OCI-LY1 (cell line): Measurements from ENCODE around the gene BCL2L11.

Experiments used
- H2AFZ ChIP-seq: fragments of 200-600 bp; sonication (generic), shearing (Covaris generic); 2 replicates; pipeline ENCODE4 v1.6.0; 2014; ENCODE audit warnings: antibody characterized with exemption, mild to moderate bottlenecking, low read length
- H3F3A ChIP-seq: fragments of 200-600 bp; sonication (generic), shearing (Covaris generic); 2 replicates; pipeline ENCODE4 v1.6.0; 2014; ENCODE audit warnings: mild to moderate bottlenecking, antibody characterized with exemption, low read length, moderate library complexity; ENCODE audit not compliant: insufficient read depth
- H3K27ac ChIP-seq: fragments of 200-600 bp; sonication (generic); 2 replicates; pipeline ENCODE4 v1.5.1; 2014; ENCODE audit warnings: low read length, mixed run types, mild to moderate bottlenecking, low read depth; ENCODE audit not compliant: poor library complexity, severe bottlenecking
- H3K27me3 ChIP-seq: fragments of 200-600 bp; sonication (generic); 2 replicates; pipeline ENCODE4 v1.6.0; 2014; ENCODE audit warnings: antibody characterized with exemption, mild to moderate bottlenecking, low read length, moderate library complexity; ENCODE audit not compliant: insufficient read depth
- H3K36me3 ChIP-seq: fragments of 200-600 bp; sonication (generic); 2 replicates; pipeline ENCODE4 v1.6.1; 2014; ENCODE audit warnings: mild to moderate bottlenecking, antibody characterized with exemption, low read length, moderate library complexity, mixed read lengths; ENCODE audit not compliant: insufficient read depth
- H3K4me1 ChIP-seq: fragments of 200-600 bp; sonication (generic); 2 replicates; pipeline ENCODE4 v1.5.1; 2014; ENCODE audit warnings: mild to moderate bottlenecking, low read length, moderate library complexity; ENCODE audit not compliant: insufficient read depth, severe bottlenecking
- H3K4me2 ChIP-seq: fragments of 200-600 bp; sonication (generic), shearing (Covaris generic); 2 replicates; pipeline ENCODE4 v1.6.1; 2014; ENCODE audit warnings: low read length
- H3K4me3 ChIP-seq: fragments of 200-600 bp; sonication (generic); 2 replicates; pipeline ENCODE4 v1.5.1; 2014; ENCODE audit warnings: low read length, low read depth, mild to moderate bottlenecking, mixed read lengths; ENCODE audit not compliant: poor library complexity, severe bottlenecking
- H3K79me2 ChIP-seq: fragments of 200-600 bp; shearing (Covaris generic); 2 replicates; pipeline ENCODE4 v1.6.1; 2016; ENCODE audit warnings: mixed run types, low read length, mixed read lengths; ENCODE audit not compliant: insufficient read depth
- H3K9ac ChIP-seq: fragments of 200-600 bp; sonication (generic), shearing (Covaris generic); 2 replicates; pipeline ENCODE4 v1.6.1; 2014; ENCODE audit warnings: mild to moderate bottlenecking, low read length, mixed read lengths
- H3K9me2 ChIP-seq: fragments of 200-600 bp; sonication (generic), shearing (Covaris generic); 2 replicates; pipeline ENCODE4 v1.6.1; 2014; ENCODE audit warnings: low read depth, mild to moderate bottlenecking, low read length, mixed read lengths
- H3K9me3 ChIP-seq: fragments of 200-600 bp; shearing (Covaris generic); 2 replicates; pipeline ENCODE4 v1.6.1; 2014; ENCODE audit warnings: low read length, mixed read lengths
- H4K20me1 ChIP-seq: fragments of 200-600 bp; sonication (generic), shearing (Covaris generic); 2 replicates; pipeline ENCODE4 v1.6.0; 2016; ENCODE audit warnings: mild to moderate bottlenecking, low read length; ENCODE audit not compliant: insufficient read depth
- CTCF ChIP-seq: fragments of 200-600 bp; sonication (generic), shearing (Covaris generic); IDR thresholded peaks from 2 replicates; pipeline ENCODE4 v1.5.1; 2017; ENCODE audit warnings: mild to moderate bottlenecking, antibody characterized with exemption, low read length, moderate library complexity, mixed read lengths
- EZH2 ChIP-seq: fragments of 200-600 bp; sonication (generic), shearing (Covaris generic); IDR thresholded peaks from 2 replicates; pipeline ENCODE4 v1.8.0; 2017; ENCODE audit warnings: borderline replicate concordance, mixed run types, mild to moderate bottlenecking, antibody characterized with exemption, low read length, moderate library complexity, mixed read lengths

Gene BCL2L11

GRCh38 chr2:111101592-111101991 is 19.1 kb upstream of the BCL2L11 start:
- Histone ChIP-seq H3K9me2 (no peaks in the 10 kb centered on the region), H3K79me2 (no peaks in the 10 kb centered on the region), H2AFZ (no peak overlapping the region), H3K27me3 (no peaks in the 10 kb centered on the region), H3F3A (no peaks in the 10 kb centered on the region), H3K4me1 (no peaks in the 10 kb centered on the region), H3K9ac (no peak overlapping the region), H3K27ac (no peak overlapping the region), H4K20me1 (no peaks in the 10 kb centered on the region), H3K36me3 (no peaks in the 10 kb centered on the region), H3K4me3 (no peak overlapping the region), H3K9me3 (no peaks in the 10 kb centered on the region), H3K4me2 (no peak overlapping the region)
- TF ChIP-seq EZH2 (no peak), CTCF (no peak)

- Histone ChIP-seq H2AFZ (no peak overlapping the region), H3K9me2 (no peaks in the 10 kb centered on the region), H3K9me3 (no peaks in the 10 kb centered on the region), H4K20me1 (no peaks in the 10 kb centered on the region), H3K9ac (no peak overlapping the region), H3K4me1 (no peaks in the 10 kb centered on the region), H3K27me3 (no peaks in the 10 kb centered on the region), H3F3A (no peaks in the 10 kb centered on the region), H3K79me2 (no peaks in the 10 kb centered on the region), H3K27ac (no peak overlapping the region), H3K36me3 (no peaks in the 10 kb centered on the region), H3K4me2 (no peak overlapping the region), H3K4me3 (no peak overlapping the region)
- no peak for TF ChIP-seq EZH2
- TF ChIP-seq CTCF, result no peak
Observed at GRCh38 chr2:111102216-111102615, 18.5 kb upstream of the BCL2L11 start.

- TF ChIP-seq EZH2, result no peak
- TF ChIP-seq CTCF, result no peak
- no peak overlapping the region for H3K4me2 ChIP-seq
- no peaks in the 10 kb centered on the region for H3K4me1 ChIP-seq
Observed at GRCh38 chr2:111105926-111106325, 14.8 kb upstream of the BCL2L11 start.

More at GRCh38 chr2:111105926-111106325, 14.8 kb upstream of the BCL2L11 start:
- no peaks in the 10 kb centered on the region for H3K79me2 ChIP-seq
- no peaks in the 10 kb centered on the region for H3K27me3 ChIP-seq
- H2AFZ ChIP-seq, result no peak overlapping the region
- no peak overlapping the region for H3K9ac ChIP-seq
- H3K4me3 ChIP-seq, result no peak overlapping the region
- no peaks in the 10 kb centered on the region for H3F3A ChIP-seq
- no peaks in the 10 kb centered on the region for H3K36me3 ChIP-seq
- no peak overlapping the region for H3K27ac ChIP-seq
- H3K9me3 ChIP-seq, result no peaks in the 10 kb centered on the region
- H4K20me1 ChIP-seq, result no peaks in the 10 kb centered on the region
- no peaks in the 10 kb centered on the region for H3K9me2 ChIP-seq
